ENCODE results near the gene CUX1. TPM values are rescaled to one million over a fixed set of nuclear protein-coding genes. Genes with fewer than 3 reads are reported as not detected.

Gene CUX1
- total RNA-seq, 1 experiment from 2014 or later: 39.6 TPM

DNA sequence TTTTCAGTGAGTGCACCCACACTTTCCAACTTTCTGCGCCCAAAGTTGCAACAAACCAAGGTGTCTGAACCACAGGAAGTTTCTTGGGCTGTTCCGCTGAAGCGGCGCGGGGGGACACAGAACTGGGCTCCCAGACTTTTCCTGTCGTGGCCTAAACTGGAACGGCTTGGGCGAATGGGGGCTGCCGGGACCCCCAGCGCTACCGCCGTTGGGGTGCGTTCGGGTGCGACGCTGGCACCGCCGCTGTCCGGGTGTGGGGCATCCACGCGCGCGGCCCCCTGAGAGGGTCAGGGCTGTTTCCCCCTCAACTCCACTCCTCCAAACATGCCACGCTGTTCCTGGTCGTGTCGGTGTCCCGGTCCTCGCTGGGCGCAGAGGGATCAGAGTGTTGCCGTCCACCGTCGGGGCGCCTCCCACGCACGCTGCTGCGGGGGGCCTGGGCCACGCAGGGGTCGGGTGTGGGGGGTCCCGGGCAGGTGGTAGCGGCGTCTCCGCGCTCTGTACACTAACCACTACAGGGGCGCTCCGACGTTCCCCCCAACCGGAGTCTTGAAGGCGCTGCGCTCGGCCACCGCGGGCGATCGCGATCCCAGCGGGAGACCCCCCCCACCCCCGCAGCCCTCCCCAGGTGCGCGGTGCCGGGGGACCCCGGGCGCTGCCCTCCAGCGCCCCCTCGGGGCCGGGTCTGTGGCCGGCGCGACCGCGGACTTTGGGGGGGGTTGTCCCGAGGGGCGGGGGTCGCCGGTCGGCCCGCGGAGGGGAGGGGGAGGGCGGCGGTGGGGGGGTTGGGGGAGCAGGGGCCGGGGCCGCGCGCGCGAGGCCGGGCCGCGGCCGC is 2.2 kb upstream of the CUX1 start:
- ATAC-seq: peak; percentile 30
- Histone ChIP-seq H3K9me3 (ENCODE audit: low read length) (no peaks in the 10 kb centered on the region), H3K9me2 (replicated peaks; ENCODE audit: low read length) (no peaks in the 10 kb centered on the region), H3K79me2 (ENCODE audit: low read length) (peaks cover 39% of the 10 kb centered on the region), H2AFZ (ENCODE audit: low read length) (peak overlapping the region; percentile 69), H3K4me3 (ENCODE audit: low read length) (peak overlapping the region; percentile 68), H3K27me3 (ENCODE audit: low read length) (no peaks in the 10 kb centered on the region), H3K36me3 (ENCODE audit: low read depth, low read length) (0 out of 2 replicates have a peak, but pooled peaks cover 5% of the 10 kb centered on the region), H3K27ac (ENCODE audit: low read length) (peak overlapping the region; percentile 63), H3K4me2 (ENCODE audit: low read length) (peak overlapping the region; percentile 84), H3F3A (ENCODE audit: low read length, unreplicated experiment) (no peaks in the 10 kb centered on the region), H3K4me1 (ENCODE audit: insufficient read depth, low read length) (peaks cover 28% of the 10 kb centered on the region), H3K9ac (ENCODE audit: low read length) (peak overlapping the region; percentile 95), H4K20me1 (ENCODE audit: low read length) (peaks cover 13% of the 10 kb centered on the region)
- intact Hi-C loops (cut with micrococcal nuclease): loop anchor here (1.0 to 2.0 kb wide), 7 partner anchors 42 to 422 kb away; no protein-coding TSS in a partner anchor
- TF ChIP-seq, protein P1, sequence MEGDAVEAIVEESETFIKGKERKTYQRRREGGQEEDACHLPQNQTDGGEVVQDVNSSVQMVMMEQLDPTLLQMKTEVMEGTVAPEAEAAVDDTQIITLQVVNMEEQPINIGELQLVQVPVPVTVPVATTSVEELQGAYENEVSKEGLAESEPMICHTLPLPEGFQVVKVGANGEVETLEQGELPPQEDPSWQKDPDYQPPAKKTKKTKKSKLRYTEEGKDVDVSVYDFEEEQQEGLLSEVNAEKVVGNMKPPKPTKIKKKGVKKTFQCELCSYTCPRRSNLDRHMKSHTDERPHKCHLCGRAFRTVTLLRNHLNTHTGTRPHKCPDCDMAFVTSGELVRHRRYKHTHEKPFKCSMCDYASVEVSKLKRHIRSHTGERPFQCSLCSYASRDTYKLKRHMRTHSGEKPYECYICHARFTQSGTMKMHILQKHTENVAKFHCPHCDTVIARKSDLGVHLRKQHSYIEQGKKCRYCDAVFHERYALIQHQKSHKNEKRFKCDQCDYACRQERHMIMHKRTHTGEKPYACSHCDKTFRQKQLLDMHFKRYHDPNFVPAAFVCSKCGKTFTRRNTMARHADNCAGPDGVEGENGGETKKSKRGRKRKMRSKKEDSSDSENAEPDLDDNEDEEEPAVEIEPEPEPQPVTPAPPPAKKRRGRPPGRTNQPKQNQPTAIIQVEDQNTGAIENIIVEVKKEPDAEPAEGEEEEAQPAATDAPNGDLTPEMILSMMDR (conservative IDR thresholded peaks at IDR 0.05; ENCODE audit: low read depth, low read length): 0 out of 2 replicates have a peak, but pooled peaks have one; percentile 36
- no peak for TF ChIP-seq EZH2phosphoT487 (IDR thresholded peaks at IDR 0.05; ENCODE audit: borderline replicate concordance, low read length)
- TF ChIP-seq EZH2 (IDR thresholded peaks at IDR 0.05; ENCODE audit: low read length, unreplicated experiment): no peak
- CTCF ChIA-PET: interaction anchor here (1.5 kb wide), 1 partner anchor 272 kb away, joined by 5 read pairs; no protein-coding TSS in a partner anchor
- POLR2A ChIA-PET (ENCODE audit: unreplicated experiment): interaction anchor here (0.6 to 0.8 kb wide), 2 partner anchors 68 to 297 kb away, joined by 8 to 17 read pairs; no protein-coding TSS in a partner anchor
- BruUV-seq (replicated peaks): no TSS peak
- peak; percentile 52 for DNase-seq

DNA sequence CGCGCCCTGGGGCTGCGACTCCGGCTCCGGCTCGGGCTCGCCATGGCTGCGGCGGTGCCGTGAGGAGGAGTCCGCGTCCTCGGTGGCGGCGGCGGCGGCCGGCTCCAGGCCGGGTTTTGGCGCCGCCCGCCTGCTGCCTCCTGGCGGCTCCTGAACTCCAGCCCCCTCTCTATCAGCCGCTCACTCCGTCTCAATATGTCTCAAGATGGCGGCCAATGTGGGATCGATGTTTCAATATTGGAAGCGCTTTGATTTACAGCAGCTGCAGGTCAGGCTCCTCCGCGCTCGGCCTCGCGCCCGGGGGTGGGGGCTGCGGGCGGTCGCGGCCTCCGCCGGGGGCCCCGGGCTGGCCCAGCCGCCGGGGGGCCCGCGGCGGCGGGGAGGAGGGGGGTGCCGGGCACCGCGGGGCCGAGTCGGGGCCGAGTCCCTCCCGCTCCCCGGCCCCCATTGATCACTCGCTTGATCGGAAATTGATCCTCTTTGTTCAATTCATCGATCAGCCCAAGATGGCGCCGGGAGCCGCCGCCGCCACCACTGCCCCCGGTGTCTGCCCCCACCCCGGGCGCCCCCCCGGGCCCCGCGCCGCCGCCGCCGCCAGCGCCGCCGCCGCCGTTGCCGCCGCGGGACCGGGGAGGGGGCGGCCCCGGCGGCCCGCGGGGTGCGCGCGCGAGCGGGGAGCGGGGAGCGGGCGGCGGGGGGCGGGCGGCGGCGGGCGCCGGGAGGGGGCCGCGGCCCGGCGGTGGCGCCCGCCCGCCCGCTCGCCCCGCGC is 1.4 kb upstream of the CUX1 start:
- ChIA-PET POLR2A (ENCODE audit: unreplicated experiment) (interaction anchor here (1.0 kb wide), 1 partner anchor 40 kb away, joined by 3 read pairs; no protein-coding TSS in a partner anchor), CTCF (no interaction called here)
- intact Hi-C loops (cut with micrococcal nuclease): loop anchor here (1.0 to 2.0 kb wide), 6 partner anchors 41 to 421 kb away; no protein-coding TSS in a partner anchor
- Histone ChIP-seq H3K4me2 (ENCODE audit: low read length) (no peak overlapping the region), H4K20me1 (ENCODE audit: low read length) (peaks cover 13% of the 10 kb centered on the region), H3K9ac (ENCODE audit: low read length) (peak overlapping the region; percentile 76), H3K27ac (ENCODE audit: low read length) (peak overlapping the region; percentile 41), H3K4me1 (ENCODE audit: insufficient read depth, low read length) (peaks cover 28% of the 10 kb centered on the region), H3K4me3 (ENCODE audit: low read length) (peak overlapping the region; percentile 61), H3K9me3 (ENCODE audit: low read length) (no peaks in the 10 kb centered on the region), H2AFZ (ENCODE audit: low read length) (no peak overlapping the region), H3K27me3 (ENCODE audit: low read length) (no peaks in the 10 kb centered on the region), H3F3A (ENCODE audit: low read length, unreplicated experiment) (no peaks in the 10 kb centered on the region), H3K9me2 (replicated peaks; ENCODE audit: low read length) (no peaks in the 10 kb centered on the region), H3K79me2 (ENCODE audit: low read length) (peaks cover 47% of the 10 kb centered on the region), H3K36me3 (ENCODE audit: low read depth, low read length) (0 out of 2 replicates have a peak, but pooled peaks cover 6% of the 10 kb centered on the region)
- no TSS peak for BruUV-seq (replicated peaks)
- ATAC-seq (peak; percentile 58), DNase-seq (peak; percentile 75)
- TF ChIP-seq EZH2phosphoT487 (IDR thresholded peaks at IDR 0.05; ENCODE audit: borderline replicate concordance, low read length) (no peak), EZH2 (IDR thresholded peaks at IDR 0.05; ENCODE audit: low read length, unreplicated experiment) (no peak)
- TF ChIP-seq, protein P1 (conservative IDR thresholded peaks at IDR 0.05; ENCODE audit: low read depth, low read length): no peak
